ENCODE data around the gene FAM227A. TPM values are rescaled to one million over a fixed set of nuclear protein-coding genes. Genes with fewer than 3 reads are reported as not detected.

The FAM227A gene
- total RNA-seq, 2 donors from 2014 or later: 9.1 to 14.9 TPM

- no peak overlapping the region for H3K27ac Mint-ChIP-seq
- WGBS, 2 experiments (ENCODE audit: insufficient coverage in 1 of 2, insufficient read length in 1 of 2): 84 to 88% methylated on average over 2 to 4 of the region's 4 CpGs
Observed at GRCh38 chr22:38629108-38629507, 27.1 kb downstream of the FAM227A start.

GRCh38 chr22:38628444-38628843 lies 27.7 kb downstream of the FAM227A start:
- Mint-ChIP-seq H3K4me3 (no peak overlapping the region), H3K27me3 (ENCODE audit: insufficient read depth) (no peaks in the 10 kb centered on the region), H3K4me1 (peaks cover 14% of the 10 kb centered on the region), H3K27ac (no peak overlapping the region), H3K9me3 (no peaks in the 10 kb centered on the region), H3K36me3 (ENCODE audit: low read depth) (peaks cover 48% of the 10 kb centered on the region)
- peaks cover 2% of the 10 kb centered on the region for H3K4me1 ChIP-seq (ENCODE audit: control insufficient read depth, insufficient read depth, low read length)
- no peaks in the 10 kb centered on the region for H3K27me3 ChIP-seq (ENCODE audit: control insufficient read depth, insufficient read depth, low read length, poor library complexity, severe bottlenecking)
- peaks cover 7% of the 10 kb centered on the region for H3K36me3 ChIP-seq (ENCODE audit: control insufficient read depth, insufficient read depth, low read length)
- H3K9ac ChIP-seq (ENCODE audit: extremely low read depth, low read length, poor library complexity, severe bottlenecking): no peak overlapping the region
- 93 to 94% methylated on average over 3 to 5 of the region's 5 CpGs for WGBS, 2 experiments (ENCODE audit: insufficient coverage in 1 of 2, insufficient read length in 1 of 2)
- peak; percentile 50 for DNase-seq
- H3K9me3 ChIP-seq (ENCODE audit: control insufficient read depth, low read length): no peaks in the 10 kb centered on the region
- TF ChIP-seq CTCF (conservative IDR thresholded peaks at IDR 0.05): no peak
- H3K4me3 ChIP-seq (ENCODE audit: low read length): no peak overlapping the region
- no peak overlapping the region for H3K27ac ChIP-seq (ENCODE audit: low read depth, low read length)

More at GRCh38 chr22:38629108-38629507, 27.1 kb downstream of the FAM227A start:
- H3K4me1 Mint-ChIP-seq: peaks cover 14% of the 10 kb centered on the region
- no peak overlapping the region for H3K9ac ChIP-seq (ENCODE audit: extremely low read depth, low read length, poor library complexity, severe bottlenecking)
- DNase-seq: no peak
- H3K9me3 ChIP-seq (ENCODE audit: control insufficient read depth, low read length): no peaks in the 10 kb centered on the region
- H3K9me3 Mint-ChIP-seq: no peaks in the 10 kb centered on the region
- no peak overlapping the region for H3K27ac ChIP-seq (ENCODE audit: low read depth, low read length)
- H3K4me3 Mint-ChIP-seq: no peak overlapping the region
- H3K36me3 ChIP-seq (ENCODE audit: control insufficient read depth, insufficient read depth, low read length): peaks cover 7% of the 10 kb centered on the region
- peaks cover 2% of the 10 kb centered on the region for H3K4me1 ChIP-seq (ENCODE audit: control insufficient read depth, insufficient read depth, low read length)
- H3K27me3 Mint-ChIP-seq (ENCODE audit: insufficient read depth): no peaks in the 10 kb centered on the region
- peaks cover 45% of the 10 kb centered on the region for H3K36me3 Mint-ChIP-seq (ENCODE audit: low read depth)
- no peaks in the 10 kb centered on the region for H3K27me3 ChIP-seq (ENCODE audit: control insufficient read depth, insufficient read depth, low read length, poor library complexity, severe bottlenecking)
- TF ChIP-seq CTCF (conservative IDR thresholded peaks at IDR 0.05): no peak
- no peak overlapping the region for H3K4me3 ChIP-seq (ENCODE audit: low read length)

GRCh38 chr22:38623351-38623750 lies 32.8 kb downstream of the FAM227A start:
- Histone ChIP-seq H3K9me3 (ENCODE audit: control insufficient read depth, low read length) (peaks cover 7% of the 10 kb centered on the region), H3K4me3 (ENCODE audit: low read length) (no peak overlapping the region), H3K27ac (ENCODE audit: low read depth, low read length) (no peak overlapping the region), H3K4me1 (ENCODE audit: control insufficient read depth, insufficient read depth, low read length) (no peaks in the 10 kb centered on the region), H3K9ac (ENCODE audit: extremely low read depth, low read length, poor library complexity, severe bottlenecking) (no peak overlapping the region), H3K36me3 (ENCODE audit: control insufficient read depth, insufficient read depth, low read length) (peaks cover 23% of the 10 kb centered on the region), H3K27me3 (ENCODE audit: control insufficient read depth, insufficient read depth, low read length, poor library complexity, severe bottlenecking) (no peaks in the 10 kb centered on the region)
- TF ChIP-seq CTCF (conservative IDR thresholded peaks at IDR 0.05): no peak
- H3K27me3 Mint-ChIP-seq (ENCODE audit: insufficient read depth): no peaks in the 10 kb centered on the region
- no peak overlapping the region for H3K27ac Mint-ChIP-seq
- WGBS, 2 experiments (ENCODE audit: insufficient coverage in 1 of 2, insufficient read length in 1 of 2): 92 to 95% methylated on average over 4 of the region's 4 CpGs
- H3K36me3 Mint-ChIP-seq (ENCODE audit: low read depth): peaks cover 57% of the 10 kb centered on the region
- peaks cover 7% of the 10 kb centered on the region for H3K9me3 Mint-ChIP-seq
- H3K4me3 Mint-ChIP-seq: no peak overlapping the region
- no peaks in the 10 kb centered on the region for H3K4me1 Mint-ChIP-seq
- no peak for DNase-seq
